Retina (tissue), 1 donor: ENCODE results near the gene TM2D1.

ENCODE experiments used
- DNase-seq: peaks from one replicate; pipeline ENCODE4 v3.0.0-alpha.2; 2016

The TM2D1 gene

GRCh38 chr1:61641578-61642336 is 83.2 kb downstream of the TM2D1 start:
- peak; percentile 64 for DNase-seq

GRCh38 chr1:61640531-61641530 is 84.1 kb downstream of the TM2D1 start:
- DNase-seq, result peak; percentile 3

GRCh38 chr1:61639608-61640336 is 85.2 kb downstream of the TM2D1 start:
- DNase-seq, result no peak

- DNase-seq, result no peak
Measured at GRCh38 chr1:61638911-61639605, 85.9 kb downstream of the TM2D1 start.

- no peak for DNase-seq
Measured at GRCh38 chr1:61638296-61638695, 86.6 kb downstream of the TM2D1 start.

- no peak for DNase-seq
Measured at GRCh38 chr1:61637470-61637869, 87.5 kb downstream of the TM2D1 start.

- no peak for DNase-seq
Measured at GRCh38 chr1:61636814-61637213, 88.1 kb downstream of the TM2D1 start.

- no peak for DNase-seq
Measured at GRCh38 chr1:61636376-61636775, 88.6 kb downstream of the TM2D1 start.

GRCh38 chr1:61635557-61635956 is 89.4 kb downstream of the TM2D1 start:
- DNase-seq, result no peak

- no peak for DNase-seq
Measured at GRCh38 chr1:61631436-61631835, 93.5 kb downstream of the TM2D1 start.
